PC-3 (cell line): ENCODE measurements around the gene ELAVL3. TPM values are rescaled to one million over a fixed set of nuclear protein-coding genes. Genes with fewer than 3 reads are reported as not detected.
A peak's percentile ranks its signal among the peaks of the same experiment; 100 is the strongest.

Source experiments
- ATAC-seq: fragments of 200-7000 bp; cut with Tn5 transposase; 2 replicates; pipeline ENCODE4 v1.9.1; 2020; ENCODE audit warnings: mild to moderate bottlenecking, moderate library complexity
- BruUV-seq: library from RNA; stranded (reverse); fragments of 400-500 nt; replicated peaks from 2 replicates; lab custom pipeline; 2021; lab: Mats Ljungman, UMichigan
- CTCF ChIA-PET: fragments of 300-600 bp; sonication (Branson Sonifier 250); formaldehyde crosslinking; loops from one replicate; lab custom pipeline; 2022; ENCODE audit warnings: antibody characterized with exemption; lab: Charles Lee
- POLR2A ChIA-PET: fragments of 300-600 bp; sonication (Branson Sonifier 250); formaldehyde crosslinking; loops from one replicate; lab custom pipeline; 2022; ENCODE audit warnings: antibody characterized with exemption; ENCODE audit not compliant: unreplicated experiment; lab: Charles Lee
- DNase-seq: peaks from one replicate; pipeline ENCODE4 v3.0.0-alpha.2; 2015
- H2AFZ ChIP-seq: fragments of 300-600 bp; sonication (generic); 2 replicates; pipeline ENCODE4 v1.6.0; 2016; ENCODE audit warnings: antibody characterized with exemption, low read length
- H3F3A ChIP-seq: fragments of 300-600 bp; sonication (generic); one replicate; pipeline ENCODE4 v1.6.0; 2017; ENCODE audit warnings: antibody characterized with exemption, low read length, control low read depth, mild to moderate bottlenecking; ENCODE audit not compliant: unreplicated experiment
- H3K27ac ChIP-seq: fragments of 300-600 bp; sonication (generic); 2 replicates; pipeline ENCODE4 v1.5.1; 2016; ENCODE audit warnings: mild to moderate bottlenecking, low read length
- H3K27me3 ChIP-seq: fragments of 300-600 bp; sonication (generic); 2 replicates; pipeline ENCODE4 v1.6.1; 2016; ENCODE audit warnings: low read length, mixed read lengths
- H3K36me3 ChIP-seq: fragments of 300-600 bp; sonication (generic); 2 replicates; pipeline ENCODE4 v1.6.1; 2016; ENCODE audit warnings: low read depth, mixed run types, low read length, mixed read lengths
- H3K4me1 ChIP-seq: fragments of 300-600 bp; sonication (generic); 2 replicates; pipeline ENCODE4 v1.5.1; 2016; ENCODE audit warnings: low read length; ENCODE audit not compliant: insufficient read depth
- H3K4me2 ChIP-seq: fragments of 300-600 bp; sonication (generic); 2 replicates; pipeline ENCODE4 v1.6.0; 2016; ENCODE audit warnings: low read length
- H3K4me3 ChIP-seq: fragments of 300-600 bp; sonication (generic); 2 replicates; pipeline ENCODE4 v1.5.1; 2016; ENCODE audit warnings: mild to moderate bottlenecking, low read length, mixed read lengths
- H3K79me2 ChIP-seq: fragments of 300-600 bp; sonication (generic); 2 replicates; pipeline ENCODE4 v1.6.1; 2017; ENCODE audit warnings: low read length, mixed read lengths
- H3K9ac ChIP-seq: fragments of 300-600 bp; sonication (generic); 2 replicates; pipeline ENCODE4 v1.6.0; 2016; ENCODE audit warnings: mild to moderate bottlenecking, low read length
- H3K9me2 ChIP-seq: fragments of 300-600 bp; sonication (generic); replicated peaks from 2 replicates; pipeline ENCODE4 v1.6.1; 2016; ENCODE audit warnings: mixed run types, low read length, mixed read lengths
- H3K9me3 ChIP-seq: fragments of 300-600 bp; sonication (generic); 2 replicates; pipeline ENCODE4 v1.6.1; 2016; ENCODE audit warnings: low read length, mixed read lengths
- H4K20me1 ChIP-seq: fragments of 300-600 bp; sonication (generic); 2 replicates; pipeline ENCODE4 v1.6.1; 2016; ENCODE audit warnings: low read length, mixed read lengths
- CTCF ChIP-seq: fragments of 300-600 bp; sonication (generic); conservative IDR thresholded peaks from 2 replicates; pipeline ENCODE4 v1.5.1; 2017; ENCODE audit warnings: antibody characterized with exemption, low read depth, mild to moderate bottlenecking, low read length
- EZH2 ChIP-seq: fragments of 300-600 bp; sonication (generic); IDR thresholded peaks from one replicate; pipeline ENCODE4 v1.6.1; 2017; ENCODE audit warnings: antibody characterized with exemption, mild to moderate bottlenecking, low read length; ENCODE audit not compliant: unreplicated experiment
- EZH2phosphoT487 ChIP-seq: fragments of 300-600 bp; sonication (generic); IDR thresholded peaks from 2 replicates; pipeline ENCODE4 v1.6.1; 2018; ENCODE audit warnings: mild to moderate bottlenecking, antibody characterized with exemption, low read length, borderline replicate concordance
- intact Hi-C: fragments of 100-400 bp; cut with micrococcal nuclease; formaldehyde crosslinking; loops from 2 replicates; pipeline ENCODE4 v1.9.0; 2023
- total RNA-seq: library from RNA; depleted of rRNA; stranded (reverse); fragments of >200 nt; gene quantifications from 2 replicates; pipeline ENCODE4 v1.2.3, GENCODE V29; 2014

The ELAVL3 gene
- total RNA-seq, 1 experiment from 2014 or later, result not detected

- no peaks in the 10 kb centered on the region for H3F3A ChIP-seq
- intact Hi-C loops, result loop anchor here (2.0 kb wide), 2 partner anchors 24 to 30 kb away; partner anchors contain the start of genes ELOF1 and ZNF653
- no peaks in the 10 kb centered on the region for H3K27me3 ChIP-seq
- H3K4me3 ChIP-seq, result peak within 1 kb of the TSS; percentile 90
- H3K9ac ChIP-seq, result peak within 1 kb of the TSS; percentile 83
- peak within 1 kb of the TSS; percentile 81 for H3K27ac ChIP-seq
- no peaks in the 10 kb centered on the region for H3K9me2 ChIP-seq
- peaks cover 25% of the 10 kb centered on the region for H3K4me1 ChIP-seq
- H2AFZ ChIP-seq, result peak within 1 kb of the TSS; percentile 80
- ATAC-seq, result peak; percentile 96
- H3K36me3 ChIP-seq, result peaks cover 3% of the 10 kb centered on the region; the same call in 1 of the 2 replicates
- peak; percentile 99 for DNase-seq
- peak within 1 kb of the TSS; percentile 90 for H3K4me2 ChIP-seq
- POLR2A ChIA-PET, result interaction anchor here (0.6 to 1.4 kb wide), 2 partner anchors 30 to 93 kb away, joined by 5 to 21 read pairs; partner anchors contain the start of genes ELOF1, ODAD3 and PRKCSH
- CTCF ChIA-PET, result interaction anchor here (0.5 to 1.4 kb wide), 3 partner anchors 30 to 239 kb away, joined by 3 to 8 read pairs (median 7); partner anchors contain the start of genes ELOF1 and PRKCSH
- H3K79me2 ChIP-seq, result peaks cover 24% of the 10 kb centered on the region
- BruUV-seq, result TSS peak; percentile 73
- no peaks in the 10 kb centered on the region for H3K9me3 ChIP-seq
- no peak for TF ChIP-seq EZH2phosphoT487
- TF ChIP-seq EZH2, result no peak
- TF ChIP-seq CTCF, result no peak
- H4K20me1 ChIP-seq, result no peaks in the 10 kb centered on the region
Measured at GRCh38 chr19:11528551-11529341, 47.9 kb upstream of the ELAVL3 start, which contains the start of gene ECSIT. Gene ECSIT (minus strand): TSS chr19:11529134. CDS start chr19:11519170, 9,964 bp downstream.

- Histone ChIP-seq H3F3A (no peaks in the 10 kb centered on the region), H3K9me2 (no peaks in the 10 kb centered on the region), H3K27ac (no peak overlapping the region), H3K27me3 (no peaks in the 10 kb centered on the region), H3K36me3 (peaks cover 6% of the 10 kb centered on the region; the same call in 1 of the 2 replicates), H3K4me3 (no peak overlapping the region), H2AFZ (no peak overlapping the region), H3K79me2 (no peaks in the 10 kb centered on the region), H3K9ac (no peak overlapping the region), H3K4me2 (no peak overlapping the region), H3K9me3 (no peaks in the 10 kb centered on the region), H3K4me1 (peaks cover 7% of the 10 kb centered on the region), H4K20me1 (no peaks in the 10 kb centered on the region)
- intact Hi-C loops, result no loop called here
- ATAC-seq, result peak; percentile 85
- no peak for TF ChIP-seq CTCF
- no peak for TF ChIP-seq EZH2phosphoT487
- no peak for TF ChIP-seq EZH2
- peak; percentile 52 for DNase-seq
- BruUV-seq, result no TSS peak
- POLR2A ChIA-PET, result no interaction called here
- CTCF ChIA-PET, result interaction anchor here (0.6 kb wide), 1 partner anchor 70 kb away, joined by 4 read pairs; no protein-coding TSS in a partner anchor
Measured at GRCh38 chr19:11519138-11519537, 38.3 kb upstream of the ELAVL3 start.
